MG63 (cell line): ENCODE measurements around the gene RNF157. TPM values are rescaled to one million over a fixed set of nuclear protein-coding genes. Genes with fewer than 3 reads are reported as not detected.

Source experiments
- DNase-seq: peaks from one replicate; pipeline ENCODE4 v3.0.0-alpha.2; 2020
- H3K27me3 ChIP-seq: fragments of 250-450 bp; sonication (Bioruptor Pico); 2 replicates; pipeline ENCODE4 v1.5.1; 2020; ENCODE audit warnings: mild to moderate bottlenecking, moderate library complexity
- H3K36me3 ChIP-seq: fragments of 250-450 bp; sonication (Bioruptor Pico); 2 replicates; pipeline ENCODE4 v1.5.1; 2020; ENCODE audit warnings: mild to moderate bottlenecking, moderate library complexity
- H3K4me3 ChIP-seq: fragments of 250-450 bp; sonication (Bioruptor Pico); 2 replicates; pipeline ENCODE4 v1.5.1; 2020; ENCODE audit warnings: mild to moderate bottlenecking, moderate library complexity
- H3K9me3 ChIP-seq: fragments of 250-450 bp; sonication (Bioruptor Pico); 2 replicates; pipeline ENCODE4 v1.5.1; 2020; ENCODE audit warnings: mild to moderate bottlenecking, moderate library complexity
- total RNA-seq: library from RNA; depleted of rRNA; stranded (reverse); fragments of >200 nt; shearing (Covaris generic); gene quantifications from 2 replicates; pipeline ENCODE4 v1.2.3, GENCODE V29; 2014; ENCODE audit warnings: low replicate concordance

RNF157 gene
- total RNA-seq, 1 experiment from 2014 or later = 0.40 TPM

GRCh38 chr17:76164331-76164730 is 76.0 kb downstream of the RNF157 start:
- Histone ChIP-seq H3K9me3 (no peaks in the 10 kb centered on the region), H3K4me3 (no peak overlapping the region), H3K27me3 (no peaks in the 10 kb centered on the region), H3K36me3 (no peaks in the 10 kb centered on the region)
- no peak for DNase-seq

DNA sequence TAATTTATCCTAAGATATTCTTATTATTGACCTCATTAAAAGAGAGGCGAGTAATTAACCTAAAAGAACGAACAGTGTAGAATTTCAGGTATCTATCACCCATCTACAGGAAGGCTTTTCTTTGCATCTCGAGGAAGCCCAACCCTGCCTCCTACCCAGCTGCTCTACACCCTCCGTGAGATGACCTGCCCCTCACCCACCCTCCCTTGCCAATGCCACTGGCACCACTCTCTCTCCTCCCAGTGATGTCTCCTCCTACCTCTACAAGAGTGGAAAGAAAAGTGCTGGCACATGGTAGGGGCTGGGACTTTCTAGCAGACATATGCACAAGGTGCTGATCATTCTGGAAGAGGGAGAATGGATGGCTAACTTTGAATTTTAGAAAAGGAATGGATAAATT is 76.4 kb downstream of the RNF157 start:
- H3K9me3 ChIP-seq = no peaks in the 10 kb centered on the region
- no peaks in the 10 kb centered on the region for H3K27me3 ChIP-seq
- H3K4me3 ChIP-seq = no peak overlapping the region
- no peaks in the 10 kb centered on the region for H3K36me3 ChIP-seq
- DNase-seq = no peak

- H3K36me3 ChIP-seq = no peaks in the 10 kb centered on the region
- no peak overlapping the region for H3K4me3 ChIP-seq
- no peak for DNase-seq
- no peaks in the 10 kb centered on the region for H3K9me3 ChIP-seq
- no peaks in the 10 kb centered on the region for H3K27me3 ChIP-seq
These were observed 78.5 kb downstream of the RNF157 start for GRCh38 chr17:76161619-76162266.

GRCh38 chr17:76160896-76161528 is 79.3 kb downstream of the RNF157 start:
- H3K36me3 ChIP-seq = no peaks in the 10 kb centered on the region
- no peak for DNase-seq
- no peaks in the 10 kb centered on the region for H3K27me3 ChIP-seq
- H3K9me3 ChIP-seq = no peaks in the 10 kb centered on the region
- H3K4me3 ChIP-seq = no peak overlapping the region

GRCh38 chr17:76159157-76159556 is 81.1 kb downstream of the RNF157 start:
- Histone ChIP-seq H3K9me3 (no peaks in the 10 kb centered on the region), H3K27me3 (no peaks in the 10 kb centered on the region), H3K36me3 (no peaks in the 10 kb centered on the region), H3K4me3 (no peak overlapping the region)
- no peak for DNase-seq

DNA sequence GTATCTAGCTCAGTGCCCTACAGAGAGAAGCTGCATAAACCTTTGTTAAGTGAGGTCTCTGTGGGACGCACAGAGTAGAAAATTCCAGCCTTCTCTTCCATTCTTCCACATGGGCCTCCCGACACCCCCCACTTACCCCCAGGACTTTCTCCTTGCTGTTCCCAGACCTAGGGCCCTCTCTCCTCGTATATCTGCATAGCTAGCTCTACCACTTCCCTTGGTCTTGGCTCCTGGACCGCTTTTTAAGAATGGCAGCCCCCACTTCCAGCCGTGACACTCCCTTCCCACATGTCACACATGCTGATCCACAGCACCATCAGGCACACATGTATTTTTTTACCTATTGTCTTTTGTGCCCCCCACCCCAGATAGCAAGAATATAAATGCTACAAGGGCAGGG is 82.5 kb downstream of the RNF157 start:
- Histone ChIP-seq H3K9me3 (no peaks in the 10 kb centered on the region), H3K4me3 (no peak overlapping the region), H3K36me3 (no peaks in the 10 kb centered on the region), H3K27me3 (no peaks in the 10 kb centered on the region)
- no peak for DNase-seq

- no peak overlapping the region for H3K4me3 ChIP-seq
- H3K36me3 ChIP-seq = no peaks in the 10 kb centered on the region
- H3K27me3 ChIP-seq = no peaks in the 10 kb centered on the region
- DNase-seq = no peak
- no peaks in the 10 kb centered on the region for H3K9me3 ChIP-seq
These were observed 83.7 kb downstream of the RNF157 start for GRCh38 chr17:76156662-76156991.

- Histone ChIP-seq H3K4me3 (no peak overlapping the region), H3K36me3 (no peaks in the 10 kb centered on the region), H3K27me3 (no peaks in the 10 kb centered on the region), H3K9me3 (no peaks in the 10 kb centered on the region)
- no peak for DNase-seq
These were observed 84.2 kb downstream of the RNF157 start for GRCh38 chr17:76155988-76156661.

GRCh38 chr17:76154936-76155845 is 85.1 kb downstream of the RNF157 start:
- Histone ChIP-seq H3K27me3 (no peaks in the 10 kb centered on the region), H3K4me3 (no peak overlapping the region), H3K36me3 (no peaks in the 10 kb centered on the region), H3K9me3 (no peaks in the 10 kb centered on the region)
- no peak for DNase-seq

- H3K4me3 ChIP-seq = no peak overlapping the region
- no peaks in the 10 kb centered on the region for H3K36me3 ChIP-seq
- no peaks in the 10 kb centered on the region for H3K9me3 ChIP-seq
- DNase-seq = no peak
- H3K27me3 ChIP-seq = no peaks in the 10 kb centered on the region
These were observed 86.0 kb downstream of the RNF157 start for GRCh38 chr17:76154292-76154691.

GRCh38 chr17:76153640-76154039 is 86.7 kb downstream of the RNF157 start:
- Histone ChIP-seq H3K4me3 (no peak overlapping the region), H3K27me3 (no peaks in the 10 kb centered on the region), H3K36me3 (no peaks in the 10 kb centered on the region), H3K9me3 (no peaks in the 10 kb centered on the region)
- DNase-seq = no peak

DNA sequence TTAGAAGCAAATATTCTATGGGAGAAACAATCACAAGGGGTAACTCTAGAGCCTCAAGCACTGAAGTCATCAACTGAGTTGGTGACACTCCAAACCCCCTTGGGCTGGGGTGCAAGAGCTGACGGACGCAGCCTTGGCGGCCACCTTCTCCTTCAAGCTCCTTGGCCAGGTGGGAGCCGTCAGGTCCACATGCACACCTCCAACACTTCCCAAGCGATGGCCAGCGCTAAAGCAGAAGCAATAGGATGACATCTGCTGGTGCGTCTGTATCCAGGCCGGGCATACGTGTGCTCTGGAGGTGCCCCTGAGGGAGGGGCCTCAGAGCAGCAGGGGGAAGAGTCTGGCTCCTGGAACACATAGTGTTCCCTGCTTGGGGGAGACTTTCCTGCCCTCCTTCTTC is 87.1 kb downstream of the RNF157 start:
- H3K36me3 ChIP-seq = no peaks in the 10 kb centered on the region
- DNase-seq = no peak
- no peaks in the 10 kb centered on the region for H3K27me3 ChIP-seq
- no peaks in the 10 kb centered on the region for H3K9me3 ChIP-seq
- no peak overlapping the region for H3K4me3 ChIP-seq

GRCh38 chr17:76152591-76152990 is 87.7 kb downstream of the RNF157 start:
- DNase-seq = no peak
- H3K4me3 ChIP-seq = no peak overlapping the region

DNA sequence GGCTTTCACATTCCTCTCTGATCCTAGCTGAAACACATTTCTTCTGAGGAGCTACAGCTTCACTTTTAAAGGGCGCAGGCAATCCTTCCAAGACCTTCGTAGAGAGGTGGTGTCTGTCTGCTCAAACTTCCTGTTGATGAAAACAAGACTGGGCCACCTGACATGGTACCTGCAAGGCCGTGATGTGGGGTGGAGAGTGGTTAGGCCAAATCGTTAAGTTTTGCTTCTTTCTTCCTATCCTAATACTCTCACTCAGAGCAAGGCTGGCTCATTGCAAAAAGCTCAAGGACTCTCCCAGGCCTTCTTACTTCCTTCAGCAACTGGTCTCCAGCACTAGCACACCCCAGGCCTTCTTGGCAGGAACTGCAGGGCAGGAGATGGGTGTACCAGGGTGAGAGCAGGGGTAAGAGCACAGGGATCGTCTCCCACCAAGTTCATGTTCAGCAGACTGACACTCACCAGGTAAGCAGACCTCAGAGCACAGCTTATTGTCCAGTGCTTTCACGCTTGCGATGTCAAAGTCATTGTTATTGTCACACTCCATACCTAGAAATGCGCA is 88.3 kb downstream of the RNF157 start:
- no peaks in the 10 kb centered on the region for H3K27me3 ChIP-seq
- no peak overlapping the region for H3K4me3 ChIP-seq
- no peaks in the 10 kb centered on the region for H3K9me3 ChIP-seq
- no peaks in the 10 kb centered on the region for H3K36me3 ChIP-seq
- DNase-seq = no peak

More at GRCh38 chr17:76152591-76152990, 87.7 kb downstream of the RNF157 start:
- no peaks in the 10 kb centered on the region for H3K9me3 ChIP-seq
- no peaks in the 10 kb centered on the region for H3K27me3 ChIP-seq
- H3K36me3 ChIP-seq = no peaks in the 10 kb centered on the region

- H3K27me3 ChIP-seq = no peaks in the 10 kb centered on the region
- no peaks in the 10 kb centered on the region for H3K9me3 ChIP-seq
- no peak overlapping the region for H3K4me3 ChIP-seq
- DNase-seq = no peak
- H3K36me3 ChIP-seq = no peaks in the 10 kb centered on the region
These were observed 89.3 kb downstream of the RNF157 start for GRCh38 chr17:76150712-76151622.

DNA sequence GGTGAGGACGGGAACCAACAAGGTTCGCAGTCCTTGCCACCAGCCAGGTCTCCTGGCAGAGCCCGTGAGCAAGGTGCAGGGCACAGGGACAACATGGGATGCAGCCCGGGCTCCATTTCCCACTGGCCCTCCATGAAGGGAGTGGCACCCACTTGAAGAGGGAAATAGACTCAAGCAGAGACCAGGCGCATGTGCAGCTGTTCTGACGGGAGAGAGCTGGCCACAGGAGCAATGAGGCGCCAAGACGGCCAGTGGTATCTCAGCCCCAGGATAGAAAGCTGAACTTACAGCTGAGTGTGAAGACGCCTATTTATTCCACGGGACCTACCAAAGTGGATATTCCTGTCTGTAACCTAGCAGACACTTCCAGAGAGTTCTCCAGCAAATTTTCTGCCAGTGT is 91.1 kb downstream of the RNF157 start:
- H3K4me3 ChIP-seq = no peak overlapping the region
- no peaks in the 10 kb centered on the region for H3K36me3 ChIP-seq
- no peaks in the 10 kb centered on the region for H3K27me3 ChIP-seq
- no peak for DNase-seq
- no peaks in the 10 kb centered on the region for H3K9me3 ChIP-seq
